Measurements from ENCODE around the gene GDF7.

GDF7 gene

GRCh38 chr2:20638646-20639430, 28.1 kb upstream of the GDF7 start:
- H3K36me3 ChIP-seq (ENCODE audit: control insufficient read depth in 1 of 2, insufficient read depth in 2 of 2, low read length in 2 of 2), result peaks cover 29 to 33% of the 10 kb centered on the region in 2 donors
- peak overlapping the region; percentile 91 for H3K27ac ChIP-seq (ENCODE audit: low read length)
- no peaks in the 10 kb centered on the region for H3K9me3 ChIP-seq (ENCODE audit: control insufficient read depth in 1 of 2, low read length in 2 of 2)
- no peak overlapping the region for H3K4me3 ChIP-seq (ENCODE audit: low read depth in 1 of 2, low read length in 2 of 2)
- H3K27me3 ChIP-seq (ENCODE audit: low read depth, low read length), result no peaks in the 10 kb centered on the region
- H3K4me1 ChIP-seq (ENCODE audit: control insufficient read depth in 1 of 2, insufficient read depth in 2 of 2, low read length in 2 of 2), result peaks cover 21 to 38% of the 10 kb centered on the region in 2 donors

- Histone ChIP-seq H3K9me3 (ENCODE audit: control insufficient read depth in 1 of 2, low read length in 2 of 2) (no peaks in the 10 kb centered on the region), H3K4me3 (ENCODE audit: low read depth in 1 of 2, low read length in 2 of 2) (no peak overlapping the region), H3K36me3 (ENCODE audit: control insufficient read depth in 1 of 2, insufficient read depth in 2 of 2, low read length in 2 of 2) (peaks cover 38 to 49% of the 10 kb centered on the region in 2 donors), H3K27me3 (ENCODE audit: low read depth, low read length) (no peaks in the 10 kb centered on the region), H3K27ac (ENCODE audit: low read length) (peak overlapping the region; percentile 91), H3K4me1 (ENCODE audit: control insufficient read depth in 1 of 2, insufficient read depth in 2 of 2, low read length in 2 of 2) (peaks cover 6 to 21% of the 10 kb centered on the region in 2 donors)
Observed at GRCh38 chr2:20640411-20641122, 26.4 kb upstream of the GDF7 start.

- Histone ChIP-seq H3K4me1 (ENCODE audit: control insufficient read depth in 1 of 2, insufficient read depth in 2 of 2, low read length in 2 of 2) (peaks cover 5 to 13% of the 10 kb centered on the region in 2 donors), H3K27me3 (ENCODE audit: low read depth, low read length) (no peaks in the 10 kb centered on the region), H3K4me3 (ENCODE audit: low read depth in 1 of 2, low read length in 2 of 2) (peak overlapping the region in 1 of 2 donors; percentile 27), H3K9me3 (ENCODE audit: control insufficient read depth in 1 of 2, low read length in 2 of 2) (no peaks in the 10 kb centered on the region), H3K27ac (ENCODE audit: low read length) (peak overlapping the region; percentile 91), H3K36me3 (ENCODE audit: control insufficient read depth in 1 of 2, insufficient read depth in 2 of 2, low read length in 2 of 2) (peaks cover 38 to 56% of the 10 kb centered on the region in 2 donors)
Observed at GRCh38 chr2:20641123-20641985, 25.6 kb upstream of the GDF7 start.

DNA sequence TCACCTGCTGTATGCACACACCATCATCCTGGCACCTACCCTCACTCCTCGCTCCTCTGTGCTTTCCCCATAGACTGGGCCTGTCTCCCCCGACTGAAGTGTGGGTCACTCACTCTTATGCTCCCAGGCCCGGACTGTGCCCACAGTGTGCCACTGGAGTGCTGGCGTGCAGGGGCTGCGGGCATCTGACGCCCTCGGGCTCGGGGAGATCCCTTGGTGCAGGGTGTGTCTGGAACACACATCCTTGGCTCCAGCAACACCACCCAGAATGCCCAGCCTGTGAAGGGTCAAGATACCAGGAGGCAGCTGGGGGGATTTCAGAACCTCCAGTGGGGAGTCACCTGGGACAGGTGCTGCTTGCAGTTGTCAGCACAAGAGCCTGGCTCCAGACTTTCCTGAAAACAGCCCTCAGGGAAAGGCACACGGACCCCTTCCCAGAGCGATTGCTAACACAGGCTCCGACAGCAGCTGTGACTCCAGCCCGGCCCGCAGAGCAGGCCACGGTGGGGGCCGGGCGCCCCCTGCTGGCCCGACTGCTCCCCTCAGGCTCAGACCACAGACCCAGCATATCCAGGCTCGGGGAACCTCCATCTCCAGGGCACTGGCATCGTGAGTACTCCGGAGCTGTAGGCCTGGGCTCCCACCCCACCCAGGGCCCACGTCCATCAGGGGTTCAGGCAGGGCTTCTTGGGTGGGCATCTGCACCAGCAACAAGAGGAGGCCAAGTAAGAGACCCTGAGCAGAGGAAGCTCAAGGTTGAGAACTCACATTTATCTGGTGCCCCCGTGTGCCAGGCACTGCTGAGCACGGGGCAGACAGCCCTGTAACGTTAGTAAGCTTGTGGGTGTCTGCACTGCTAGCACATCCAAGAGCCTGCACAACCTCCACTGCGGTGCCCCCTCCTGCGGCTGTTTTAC, 24.6 kb upstream of the GDF7 start:
- Histone ChIP-seq H3K9me3 (ENCODE audit: control insufficient read depth in 1 of 2, low read length in 2 of 2) (no peaks in the 10 kb centered on the region), H3K27me3 (ENCODE audit: low read depth, low read length) (no peaks in the 10 kb centered on the region), H3K36me3 (ENCODE audit: control insufficient read depth in 1 of 2, insufficient read depth in 2 of 2, low read length in 2 of 2) (peaks cover 38 to 64% of the 10 kb centered on the region in 2 donors), H3K4me3 (ENCODE audit: low read depth in 1 of 2, low read length in 2 of 2) (peak overlapping the region in 1 of 2 donors; percentile 27), H3K27ac (ENCODE audit: low read length) (peak overlapping the region; percentile 84), H3K4me1 (ENCODE audit: control insufficient read depth in 1 of 2, insufficient read depth in 2 of 2, low read length in 2 of 2) (peaks cover 5 to 12% of the 10 kb centered on the region in 2 donors)

GRCh38 chr2:20643060-20643459, 23.9 kb upstream of the GDF7 start:
- peaks cover 5 to 19% of the 10 kb centered on the region in 2 donors for H3K4me1 ChIP-seq (ENCODE audit: control insufficient read depth in 1 of 2, insufficient read depth in 2 of 2, low read length in 2 of 2)
- no peaks in the 10 kb centered on the region for H3K27me3 ChIP-seq (ENCODE audit: low read depth, low read length)
- peaks cover 38 to 59% of the 10 kb centered on the region in 2 donors for H3K36me3 ChIP-seq (ENCODE audit: control insufficient read depth in 1 of 2, insufficient read depth in 2 of 2, low read length in 2 of 2)
- no peak overlapping the region for H3K4me3 ChIP-seq (ENCODE audit: low read depth in 1 of 2, low read length in 2 of 2)
- no peak overlapping the region for H3K27ac ChIP-seq (ENCODE audit: low read length)
- H3K9me3 ChIP-seq (ENCODE audit: control insufficient read depth in 1 of 2, low read length in 2 of 2), result no peaks in the 10 kb centered on the region

DNA sequence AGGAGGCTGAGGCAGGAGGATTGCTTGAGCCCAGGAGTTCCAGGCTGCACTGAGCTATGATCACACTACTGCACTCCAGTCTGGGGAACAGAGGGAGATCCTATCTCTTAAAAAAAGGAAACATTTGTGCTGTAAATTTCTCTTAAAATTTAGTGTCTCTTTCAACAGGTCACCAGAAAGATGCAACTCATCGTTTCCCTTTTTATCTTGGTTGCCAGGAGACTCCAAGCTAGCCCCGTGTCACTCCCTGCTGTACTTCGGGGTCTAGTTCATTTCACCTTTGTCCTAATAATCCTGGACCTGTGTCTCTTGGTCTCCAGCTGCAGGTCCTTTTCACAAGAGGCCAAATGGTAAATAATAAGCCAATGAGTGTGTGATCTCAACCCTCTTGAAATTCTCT, 23.1 kb upstream of the GDF7 start:
- Histone ChIP-seq H3K36me3 (ENCODE audit: control insufficient read depth in 1 of 2, insufficient read depth in 2 of 2, low read length in 2 of 2) (peaks cover 38 to 52% of the 10 kb centered on the region in 2 donors), H3K27me3 (ENCODE audit: low read depth, low read length) (no peaks in the 10 kb centered on the region), H3K4me1 (ENCODE audit: control insufficient read depth in 1 of 2, insufficient read depth in 2 of 2, low read length in 2 of 2) (peaks cover 5 to 27% of the 10 kb centered on the region in 2 donors), H3K4me3 (ENCODE audit: low read depth in 1 of 2, low read length in 2 of 2) (no peak overlapping the region), H3K27ac (ENCODE audit: low read length) (no peak overlapping the region), H3K9me3 (ENCODE audit: control insufficient read depth in 1 of 2, low read length in 2 of 2) (no peaks in the 10 kb centered on the region)

- no peaks in the 10 kb centered on the region for H3K27me3 ChIP-seq (ENCODE audit: low read depth, low read length)
- peaks cover 25 to 42% of the 10 kb centered on the region in 2 donors for H3K36me3 ChIP-seq (ENCODE audit: control insufficient read depth in 1 of 2, insufficient read depth in 2 of 2, low read length in 2 of 2)
- H3K4me1 ChIP-seq (ENCODE audit: control insufficient read depth in 1 of 2, insufficient read depth in 2 of 2, low read length in 2 of 2), result peaks cover 11 to 40% of the 10 kb centered on the region in 2 donors
- H3K27ac ChIP-seq (ENCODE audit: low read length), result no peak overlapping the region
- H3K9me3 ChIP-seq (ENCODE audit: control insufficient read depth in 1 of 2, low read length in 2 of 2), result no peaks in the 10 kb centered on the region
- H3K4me3 ChIP-seq (ENCODE audit: low read depth in 1 of 2, low read length in 2 of 2), result no peak overlapping the region
Observed at GRCh38 chr2:20645301-20645701, 21.6 kb upstream of the GDF7 start.

- Histone ChIP-seq H3K27ac (ENCODE audit: low read length) (no peak overlapping the region), H3K9me3 (ENCODE audit: control insufficient read depth in 1 of 2, low read length in 2 of 2) (no peaks in the 10 kb centered on the region), H3K4me3 (ENCODE audit: low read depth in 1 of 2, low read length in 2 of 2) (no peak overlapping the region), H3K27me3 (ENCODE audit: low read depth, low read length) (no peaks in the 10 kb centered on the region), H3K36me3 (ENCODE audit: control insufficient read depth in 1 of 2, insufficient read depth in 2 of 2, low read length in 2 of 2) (peaks cover 22 to 38% of the 10 kb centered on the region in 2 donors), H3K4me1 (ENCODE audit: control insufficient read depth in 1 of 2, insufficient read depth in 2 of 2, low read length in 2 of 2) (peaks cover 11 to 40% of the 10 kb centered on the region in 2 donors)
Observed at GRCh38 chr2:20645761-20646160, 21.2 kb upstream of the GDF7 start.

- H3K9me3 ChIP-seq (ENCODE audit: control insufficient read depth in 1 of 2, low read length in 2 of 2), result no peaks in the 10 kb centered on the region
- no peaks in the 10 kb centered on the region for H3K27me3 ChIP-seq (ENCODE audit: low read depth, low read length)
- peaks cover 11 to 42% of the 10 kb centered on the region in 2 donors for H3K4me1 ChIP-seq (ENCODE audit: control insufficient read depth in 1 of 2, insufficient read depth in 2 of 2, low read length in 2 of 2)
- H3K36me3 ChIP-seq (ENCODE audit: control insufficient read depth in 1 of 2, insufficient read depth in 2 of 2, low read length in 2 of 2), result peaks cover 16 to 38% of the 10 kb centered on the region in 2 donors
- no peak overlapping the region for H3K4me3 ChIP-seq (ENCODE audit: low read depth in 1 of 2, low read length in 2 of 2)
- H3K27ac ChIP-seq (ENCODE audit: low read length), result no peak overlapping the region
Observed at GRCh38 chr2:20646446-20646845, 20.5 kb upstream of the GDF7 start.

DNA sequence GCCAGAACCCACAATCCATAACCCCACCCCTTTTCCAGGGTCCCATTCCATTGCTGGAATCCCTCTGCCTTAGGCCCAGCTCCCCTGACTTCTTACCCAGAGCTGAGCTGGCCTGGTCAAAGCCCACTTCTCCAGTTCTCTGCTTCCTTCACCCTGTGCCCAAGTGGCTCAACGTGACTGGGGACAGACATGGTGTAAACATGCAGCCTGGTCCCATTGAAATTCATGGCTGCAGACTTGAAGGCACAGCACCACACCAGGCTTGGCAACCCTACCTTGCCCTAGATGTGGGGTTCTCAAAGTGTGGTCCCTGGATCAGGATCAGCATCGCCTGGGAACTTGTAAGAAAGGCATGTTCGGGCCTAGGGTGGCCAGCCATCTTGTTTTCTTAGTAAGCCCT, 19.7 kb upstream of the GDF7 start:
- H3K4me3 ChIP-seq (ENCODE audit: low read depth in 1 of 2, low read length in 2 of 2), result no peak overlapping the region
- no peaks in the 10 kb centered on the region for H3K9me3 ChIP-seq (ENCODE audit: control insufficient read depth in 1 of 2, low read length in 2 of 2)
- H3K27me3 ChIP-seq (ENCODE audit: low read depth, low read length), result no peaks in the 10 kb centered on the region
- no peak overlapping the region for H3K27ac ChIP-seq (ENCODE audit: low read length)
- peaks cover 12 to 38% of the 10 kb centered on the region in 2 donors for H3K36me3 ChIP-seq (ENCODE audit: control insufficient read depth in 1 of 2, insufficient read depth in 2 of 2, low read length in 2 of 2)
- H3K4me1 ChIP-seq (ENCODE audit: control insufficient read depth in 1 of 2, insufficient read depth in 2 of 2, low read length in 2 of 2), result peaks cover 7 to 39% of the 10 kb centered on the region in 2 donors
